Stimulated activated CD8-positive, alpha-beta memory T cell treated with anti-CD3 and anti-CD28 coated beads, Interleukin-12 subunit alpha, Interleukin-12 subunit beta, amount 100 ng/mL, for 1 hour (primary cell): ENCODE results near the gene FHOD1.
A peak's percentile ranks its signal among the peaks of the same experiment; 100 is the strongest.

Experiments used
- DNase-seq: peaks from one replicate; pipeline ENCODE4 v3.0.0-alpha.2; 2020; ENCODE audit warnings: low read depth

Gene FHOD1

GRCh38 chr16:67247192-67248072 is at the start of gene FHOD1:
Gene FHOD1, minus strand, starts transcription at chr16:67247481. Its CDS starts 71 bp downstream, at chr16:67247410.
- DNase-seq: peak; percentile 93

- DNase-seq: no peak
Observed at GRCh38 chr16:67296420-67296819, 49.1 kb upstream of the FHOD1 start.

- DNase-seq: no peak
Observed at GRCh38 chr16:67294938-67295361, 47.7 kb upstream of the FHOD1 start.

- no peak for DNase-seq
Observed at GRCh38 chr16:67294171-67294757, 47.0 kb upstream of the FHOD1 start.

- DNase-seq: no peak
Observed at GRCh38 chr16:67291461-67291860, 44.2 kb upstream of the FHOD1 start.

- DNase-seq: no peak
Observed at GRCh38 chr16:67287960-67288359, 40.7 kb upstream of the FHOD1 start.

- no peak for DNase-seq
Observed at GRCh38 chr16:67286441-67287235, 39.4 kb upstream of the FHOD1 start.

GRCh38 chr16:67284699-67285646 is 37.7 kb upstream of the FHOD1 start:
- DNase-seq: no peak

GRCh38 chr16:67283826-67284555 is 36.7 kb upstream of the FHOD1 start:
- no peak for DNase-seq

GRCh38 chr16:67283039-67283825 is 36.0 kb upstream of the FHOD1 start:
- DNase-seq: no peak

GRCh38 chr16:67282447-67282805 is 35.1 kb upstream of the FHOD1 start:
- DNase-seq: no peak

- DNase-seq: no peak
Observed at GRCh38 chr16:67281536-67282446, 34.5 kb upstream of the FHOD1 start.

- no peak for DNase-seq
Observed at GRCh38 chr16:67280090-67281015, 33.1 kb upstream of the FHOD1 start.

GRCh38 chr16:67279296-67280089 is 32.2 kb upstream of the FHOD1 start, which contains the start of gene PLEKHG4:
Gene PLEKHG4, plus strand, starts transcription at chr16:67279532. Its CDS starts 513 bp downstream, at chr16:67280045.
- peak; percentile 63 for DNase-seq

GRCh38 chr16:67278773-67279295 is 31.6 kb upstream of the FHOD1 start:
- no peak for DNase-seq

- no peak for DNase-seq
Observed at GRCh38 chr16:67277999-67278772, 30.9 kb upstream of the FHOD1 start.
